Middle frontal gyrus (tissue), 1 donor: ENCODE measurements around the gene KLF5.
"Not testable (repeated sequence)": the region's sequence is repeated elsewhere in the genome, so short reads cannot be mapped to it uniquely, and the experiment has no call there.

ENCODE experiments used
- DNase-seq: peaks from one replicate; pipeline ENCODE4 v3.0.0-alpha.2; 2015; ENCODE audit warnings: low spot score; ENCODE audit errors: extremely low spot score

KLF5 gene

DNA sequence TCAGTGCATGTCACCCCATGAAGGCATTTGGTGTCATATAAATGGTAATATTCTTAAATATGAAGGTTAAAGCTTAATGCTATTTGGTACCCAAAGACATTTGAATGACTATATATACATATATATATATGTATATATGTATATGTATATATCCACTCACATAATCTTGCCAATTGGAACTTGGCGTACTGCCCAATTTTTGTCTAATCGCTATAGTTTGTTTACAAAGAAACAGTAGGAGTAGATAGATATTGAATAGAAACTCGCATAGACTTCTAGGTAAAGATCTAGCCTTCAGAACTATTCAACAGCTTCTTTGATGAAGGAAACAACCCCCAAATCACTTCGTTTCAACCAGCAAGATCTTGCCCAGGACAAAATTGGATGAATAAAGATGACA is 24.1 kb downstream of the KLF5 start:
- no peak for DNase-seq

- DNase-seq = no peak
Observed at GRCh38 chr13:73088332-73088935, 29.6 kb downstream of the KLF5 start.

DNA sequence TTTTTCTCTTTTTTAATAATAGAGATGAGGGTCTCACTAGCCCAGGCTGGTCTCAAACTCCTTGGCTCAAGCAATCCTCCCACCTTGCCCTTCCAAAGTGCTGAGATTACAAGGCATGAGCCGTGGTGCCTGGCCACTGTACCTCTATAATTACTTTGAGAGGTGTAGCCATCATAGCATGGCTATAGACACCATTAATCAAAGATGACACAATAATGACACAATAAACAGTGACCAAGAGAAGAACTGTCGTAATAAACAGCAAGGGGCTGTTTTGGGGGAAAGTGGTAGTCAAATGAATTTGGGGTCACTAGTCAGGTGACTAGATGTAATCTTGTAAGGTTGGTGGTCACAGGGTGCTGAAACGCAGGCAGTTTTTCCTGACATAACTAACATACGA is 30.4 kb downstream of the KLF5 start:
- no peak for DNase-seq

DNA sequence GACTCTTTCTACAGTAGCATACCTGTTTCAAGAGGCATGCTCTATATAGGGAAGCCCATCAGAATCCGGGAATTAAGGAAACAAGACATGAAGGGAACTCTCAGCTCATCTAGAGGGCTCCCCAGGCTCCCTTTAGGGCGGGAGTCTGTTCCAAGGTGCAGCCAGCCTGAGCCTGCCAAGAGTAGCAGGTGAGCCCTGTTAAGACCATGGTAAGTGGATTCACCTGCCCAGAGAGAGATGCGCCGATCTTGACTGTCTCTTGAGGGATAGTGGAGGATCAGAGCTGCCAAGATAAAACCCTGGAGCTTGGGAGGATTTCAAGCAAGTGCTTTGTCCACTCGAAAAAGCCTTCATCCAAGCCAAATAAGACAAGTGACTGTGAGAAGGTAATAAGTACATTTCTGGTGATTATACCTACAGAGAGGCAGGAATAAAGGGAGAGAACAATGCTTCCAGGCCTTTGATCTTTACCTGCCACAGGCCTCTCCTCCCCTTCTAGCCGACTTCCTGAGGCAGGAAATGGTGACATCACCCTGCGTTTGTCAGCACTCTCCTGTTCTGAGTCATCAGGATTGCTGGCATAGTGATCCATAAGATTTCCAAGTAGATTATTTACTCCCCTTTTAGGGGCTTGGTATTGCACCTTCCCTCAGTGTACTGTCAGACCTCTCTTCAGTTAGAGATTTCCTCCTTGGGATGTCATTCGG is 31.5 kb downstream of the KLF5 start:
- DNase-seq = no peak

DNA sequence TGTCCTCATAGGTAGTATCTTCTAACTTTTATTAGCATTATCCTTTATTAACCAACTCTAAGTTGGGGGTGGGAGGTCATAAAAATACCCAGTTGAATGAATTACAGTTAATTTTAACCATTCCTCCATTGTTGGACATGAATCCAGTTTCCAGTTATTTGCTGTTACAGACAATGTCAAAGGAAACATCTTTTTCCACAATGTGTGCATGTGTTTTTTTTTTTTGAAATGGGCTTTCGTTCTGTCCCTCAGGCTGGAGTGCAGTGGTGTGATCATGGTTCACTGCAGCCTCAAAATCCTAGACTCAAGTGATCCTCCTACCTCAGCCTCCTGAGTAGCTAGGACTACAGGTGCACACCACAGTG is 32.0 kb downstream of the KLF5 start:
- no peak for DNase-seq

DNA sequence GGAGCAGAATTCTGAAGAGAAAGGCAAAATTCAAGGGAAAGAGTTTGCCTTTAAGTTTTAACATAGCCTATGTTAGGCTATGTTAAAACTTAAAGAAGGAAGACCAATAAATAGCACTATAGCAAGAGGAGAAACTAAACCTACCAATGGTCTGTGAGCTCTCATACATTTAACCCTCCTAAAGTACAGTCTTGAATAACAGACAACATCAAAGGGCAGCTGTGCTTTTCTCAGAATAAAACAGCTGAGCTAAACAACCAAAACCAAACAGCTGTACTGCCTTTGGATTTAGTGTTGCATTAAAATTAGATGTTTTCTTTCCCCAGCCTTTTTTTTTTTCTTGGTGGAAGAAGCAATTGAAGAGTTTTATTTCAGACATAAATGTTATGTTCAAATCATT is 34.0 kb downstream of the KLF5 start:
- no peak for DNase-seq

GRCh38 chr13:73096173-73096572 is 37.4 kb downstream of the KLF5 start:
- no peak for DNase-seq

GRCh38 chr13:73096638-73097037 is 37.8 kb downstream of the KLF5 start:
- DNase-seq = no peak

GRCh38 chr13:73100781-73101180 is 42.0 kb downstream of the KLF5 start:
- DNase-seq = not testable (repeated sequence)

- DNase-seq = no peak
Observed at GRCh38 chr13:73101351-73102007, 42.7 kb downstream of the KLF5 start.

DNA sequence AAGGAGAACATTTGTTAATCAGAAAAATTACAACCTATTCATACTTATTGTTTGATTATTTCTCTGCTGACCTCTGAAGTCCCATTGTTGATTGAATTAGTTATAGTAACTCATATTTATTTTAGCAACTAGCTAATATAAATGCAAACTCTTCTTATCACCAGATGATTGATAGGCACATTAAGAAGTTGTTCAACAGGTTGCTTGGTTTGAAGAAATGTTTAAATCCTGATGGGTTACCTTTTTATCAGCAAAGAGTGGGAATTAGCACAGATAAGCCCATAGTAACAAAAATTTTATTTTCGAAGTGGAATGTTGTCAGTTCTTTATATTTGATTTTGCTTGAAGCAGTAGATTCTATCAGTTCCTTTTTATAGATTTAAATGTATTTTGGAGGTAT is 44.4 kb downstream of the KLF5 start:
- DNase-seq = no peak

GRCh38 chr13:73106513-73107178 is 47.8 kb downstream of the KLF5 start:
- DNase-seq = no peak

- DNase-seq = no peak
Observed at GRCh38 chr13:73107481-73107880, 48.7 kb downstream of the KLF5 start.

DNA sequence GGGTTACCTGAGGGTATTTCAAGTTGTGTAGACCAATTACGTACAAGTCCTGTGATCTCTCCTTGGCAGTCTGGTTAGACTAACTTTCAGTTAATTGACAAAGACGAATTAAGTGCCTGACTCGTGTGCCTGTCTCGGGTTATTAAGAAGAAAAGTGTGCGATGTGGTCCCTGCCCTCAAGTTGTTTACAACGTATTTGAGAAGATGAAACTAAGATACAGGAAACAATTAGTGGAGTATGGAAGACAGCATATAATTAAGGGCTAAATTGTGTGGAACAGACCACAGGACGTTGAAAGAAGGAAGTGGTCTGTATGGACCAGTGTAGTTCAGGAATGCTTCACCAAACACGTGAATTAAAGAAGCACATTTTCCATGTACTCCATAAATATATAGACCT is 49.2 kb downstream of the KLF5 start:
- no peak for DNase-seq

DNA sequence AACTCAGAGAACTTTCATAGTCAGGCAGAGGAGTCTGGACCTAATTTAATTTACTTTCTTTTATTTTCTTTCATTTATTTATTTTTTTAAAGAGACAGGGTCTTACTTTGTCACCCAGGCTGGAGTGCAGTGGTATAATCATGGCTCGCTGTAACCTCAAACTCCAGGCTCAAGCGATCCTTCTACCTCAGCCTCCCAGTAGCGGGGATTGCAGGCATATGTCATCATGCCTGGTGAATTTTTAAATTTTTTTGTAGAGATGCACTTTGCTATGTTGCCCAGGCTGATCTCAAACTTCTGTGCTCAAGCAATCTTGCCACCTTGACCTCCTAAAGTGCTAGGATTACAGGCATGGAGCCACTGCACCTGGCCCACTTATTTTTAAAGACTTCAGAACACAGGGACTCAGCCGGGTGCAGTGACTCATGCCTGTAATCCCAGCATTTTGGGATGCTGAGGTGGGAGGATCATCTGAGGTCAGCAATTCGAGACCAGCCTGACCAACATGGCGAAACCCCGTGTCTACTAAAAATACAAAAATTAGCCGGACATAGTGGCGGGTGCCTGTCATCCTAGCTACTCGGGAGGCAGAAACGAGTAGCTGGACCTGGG is 50.6 kb downstream of the KLF5 start:
- DNase-seq = no peak

DNA sequence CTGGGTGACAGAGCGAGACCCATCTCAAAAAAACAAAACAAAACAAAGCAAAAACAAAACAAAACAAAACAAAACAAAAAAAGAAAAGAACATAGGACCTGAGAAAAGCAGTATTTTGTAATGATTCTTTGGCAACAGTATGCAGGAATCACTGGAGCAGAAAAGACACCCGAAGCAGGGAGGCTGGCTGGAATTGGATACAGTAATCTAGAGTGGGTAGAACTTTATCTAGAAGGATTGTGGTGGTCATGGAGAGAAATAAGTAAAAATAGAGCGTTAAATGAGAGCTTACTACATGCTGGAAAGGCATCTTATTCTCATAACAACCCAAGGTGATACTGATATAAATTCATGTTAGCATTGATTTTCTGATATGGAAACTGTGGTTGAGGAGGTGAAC is 51.2 kb downstream of the KLF5 start:
- DNase-seq = no peak

- no peak for DNase-seq
Observed at GRCh38 chr13:73110814-73111213, 52.0 kb downstream of the KLF5 start.

DNA sequence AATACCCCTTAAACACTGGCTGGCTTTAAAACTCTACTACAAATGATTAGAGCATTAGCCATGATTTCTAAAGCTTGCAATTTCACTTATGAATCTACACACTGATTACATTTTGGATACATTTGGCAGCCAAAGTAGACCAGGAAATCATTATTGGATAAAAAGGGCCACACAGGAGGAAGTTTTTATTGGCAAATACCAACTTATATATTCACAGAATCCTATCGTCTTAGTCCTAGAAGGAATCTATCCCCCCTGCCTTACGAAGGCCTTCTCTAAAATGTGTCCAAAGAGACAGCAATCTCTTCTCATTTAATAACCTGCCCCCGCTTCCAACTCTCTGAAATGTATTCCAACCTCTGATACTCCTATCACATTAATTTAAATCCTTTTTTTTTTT is 52.5 kb downstream of the KLF5 start:
- no peak for DNase-seq

DNA sequence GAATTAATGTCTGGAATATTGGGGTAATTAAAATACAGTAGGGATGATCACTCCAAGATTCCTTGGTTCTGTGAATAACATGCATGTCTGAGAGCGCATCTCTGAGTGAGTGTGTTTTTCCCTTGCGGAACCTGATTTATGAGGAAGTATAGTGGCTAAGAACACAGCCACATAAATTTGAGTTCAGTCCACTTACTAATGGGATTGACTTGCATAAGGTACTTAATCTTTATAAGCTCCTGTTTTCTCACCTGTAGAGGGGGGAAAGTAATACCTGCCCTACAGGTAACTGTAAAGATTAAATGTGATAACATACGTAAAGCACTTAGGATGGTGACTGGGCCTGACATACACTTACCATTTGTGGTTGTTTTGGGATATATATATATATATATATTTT is 60.8 kb downstream of the KLF5 start:
- DNase-seq = no peak
